ENCODE measurements around the gene PSMG1.
A peak's percentile ranks its signal among the peaks of the same experiment; 100 is the strongest.

PSMG1 gene

GRCh38 chr21:39183272-39184049, at the start of gene PSMG1:
Gene PSMG1 (minus strand): TSS chr21:39183451. CDS start chr21:39183385, 66 bp downstream.
- H3K27me3 ChIP-seq (ENCODE audit: insufficient read depth, poor library complexity, severe bottlenecking): no peaks in the 10 kb centered on the region
- ATAC-seq (ENCODE audit: low read depth): peak; percentile 87
- H3K27ac ChIP-seq (ENCODE audit: poor library complexity, severe bottlenecking): peak within 1 kb of the TSS; percentile 69
- peaks cover 27% of the 10 kb centered on the region for H3K36me3 ChIP-seq (ENCODE audit: low read depth)
- H3K9me3 ChIP-seq (ENCODE audit: severe bottlenecking): no peaks in the 10 kb centered on the region
- peak within 1 kb of the TSS; percentile 81 for H3K4me3 ChIP-seq (ENCODE audit: severe bottlenecking)
- peak; percentile 91 for DNase-seq (ENCODE audit: low spot score)
- H3K4me1 ChIP-seq (ENCODE audit: insufficient read depth, poor library complexity, severe bottlenecking): peaks cover 25% of the 10 kb centered on the region
- no peak for TF ChIP-seq CTCF (IDR thresholded peaks at IDR 0.05; ENCODE audit: poor library complexity, severe bottlenecking)

- H3K9me3 ChIP-seq (ENCODE audit: severe bottlenecking): no peaks in the 10 kb centered on the region
- H3K27me3 ChIP-seq (ENCODE audit: insufficient read depth, poor library complexity, severe bottlenecking): no peaks in the 10 kb centered on the region
- no peaks in the 10 kb centered on the region for H3K4me1 ChIP-seq (ENCODE audit: insufficient read depth, poor library complexity, severe bottlenecking)
- no peak for ATAC-seq (ENCODE audit: low read depth)
- DNase-seq (ENCODE audit: low spot score): no peak
- peaks cover 81% of the 10 kb centered on the region for H3K36me3 ChIP-seq (ENCODE audit: low read depth)
- no peak for TF ChIP-seq CTCF (IDR thresholded peaks at IDR 0.05; ENCODE audit: poor library complexity, severe bottlenecking)
- H3K4me3 ChIP-seq (ENCODE audit: severe bottlenecking): no peak overlapping the region
- H3K27ac ChIP-seq (ENCODE audit: poor library complexity, severe bottlenecking): no peak overlapping the region
These were observed 49.6 kb upstream of the PSMG1 start for GRCh38 chr21:39232861-39233291.

GRCh38 chr21:39224930-39225329, 41.7 kb upstream of the PSMG1 start:
- no peak overlapping the region for H3K27ac ChIP-seq (ENCODE audit: poor library complexity, severe bottlenecking)
- no peak overlapping the region for H3K4me3 ChIP-seq (ENCODE audit: severe bottlenecking)
- DNase-seq (ENCODE audit: low spot score) (no peak), ATAC-seq (ENCODE audit: low read depth) (no peak)
- no peaks in the 10 kb centered on the region for H3K27me3 ChIP-seq (ENCODE audit: insufficient read depth, poor library complexity, severe bottlenecking)
- peaks cover 72% of the 10 kb centered on the region for H3K36me3 ChIP-seq (ENCODE audit: low read depth)
- TF ChIP-seq CTCF (IDR thresholded peaks at IDR 0.05; ENCODE audit: poor library complexity, severe bottlenecking): no peak
- H3K4me1 ChIP-seq (ENCODE audit: insufficient read depth, poor library complexity, severe bottlenecking): peaks cover 6% of the 10 kb centered on the region
- no peaks in the 10 kb centered on the region for H3K9me3 ChIP-seq (ENCODE audit: severe bottlenecking)

- H3K36me3 ChIP-seq (ENCODE audit: low read depth): peaks cover 70% of the 10 kb centered on the region
- no peak overlapping the region for H3K4me3 ChIP-seq (ENCODE audit: severe bottlenecking)
- H3K27ac ChIP-seq (ENCODE audit: poor library complexity, severe bottlenecking): no peak overlapping the region
- peaks cover 6% of the 10 kb centered on the region for H3K4me1 ChIP-seq (ENCODE audit: insufficient read depth, poor library complexity, severe bottlenecking)
- H3K27me3 ChIP-seq (ENCODE audit: insufficient read depth, poor library complexity, severe bottlenecking): no peaks in the 10 kb centered on the region
- TF ChIP-seq CTCF (IDR thresholded peaks at IDR 0.05; ENCODE audit: poor library complexity, severe bottlenecking): no peak
- H3K9me3 ChIP-seq (ENCODE audit: severe bottlenecking): no peaks in the 10 kb centered on the region
- ATAC-seq (ENCODE audit: low read depth): peak; percentile 19; the same call in 2 of the 3 replicates
- no peak for DNase-seq (ENCODE audit: low spot score)
These were observed 38.8 kb upstream of the PSMG1 start for GRCh38 chr21:39221997-39222486.
